Peyer's patch (tissue), 4 donors: ENCODE data around the gene TEX53. TPM values are rescaled to one million over a fixed set of nuclear protein-coding genes. Genes with fewer than 3 reads are reported as not detected.

Source experiments
- DNase-seq, 3 donors: peaks; one replicate each; pipeline ENCODE4 v3.0.0-alpha.2; 2017 to 2019
- H3K27ac ChIP-seq, 4 donors: fragments of 200-600 bp; sonication (generic); one replicate each; pipeline ENCODE4 v1.5.1; 2016 to 2019
- H3K27me3 ChIP-seq, 2 donors: fragments of 200-600 bp; sonication (generic); one replicate each; pipeline ENCODE4 v1.5.1; 2019
- H3K36me3 ChIP-seq, 3 donors: fragments of 200-600 bp; sonication (generic); one replicate each; pipeline ENCODE4 v1.5.1; 2016 to 2019
- H3K4me1 ChIP-seq, 4 donors: fragments of 200-600 bp; sonication (generic); one replicate each; pipeline ENCODE4 v1.5.1; 2016 to 2019
- H3K4me3 ChIP-seq, 4 donors: fragments of 200-600 bp; sonication (generic); 1 replicate in 3 of 4; 2 replicates in 1 of 4; pipeline ENCODE4 v1.5.1; 2016 to 2019; ENCODE audit warnings: mild to moderate bottlenecking in 1 of 4
- H3K9me3 ChIP-seq, 4 donors: fragments of 200-600 bp; sonication (generic); one replicate each; pipeline ENCODE4 v1.5.1; 2016 to 2019; ENCODE audit warnings: mild to moderate bottlenecking in 1 of 4
- POLR2A ChIP-seq, 2 donors: fragments of 450-650 bp; IDR thresholded peaks; one replicate each; pipeline ENCODE4 v1.5.1; 2017; ENCODE audit warnings: antibody characterized with exemption in 2 of 2, mild to moderate bottlenecking in 2 of 2, moderate library complexity in 2 of 2
- total RNA-seq, 4 donors: library from RNA; depleted of rRNA; stranded (reverse); fragments of >200 nt; gene quantifications; one replicate each; pipeline ENCODE4 v1.1.0, GENCODE V29; 2016
- TF ChIP-seq, protein P1 (sequence below), 6 experiments: fragments of 450-650 bp in 4 of 6; fragments of 200-600 bp in 2 of 6; sonication (generic) in 1 of 6; IDR thresholded peaks; one replicate each; pipeline ENCODE4 v1.5.1; 2017 to 2019; ENCODE audit warnings: antibody characterized with exemption in 6 of 6, mild to moderate bottlenecking in 3 of 6, moderate library complexity in 1 of 6

Gene TEX53
- total RNA-seq, 4 donors from 2014 or later: not detected

DNA sequence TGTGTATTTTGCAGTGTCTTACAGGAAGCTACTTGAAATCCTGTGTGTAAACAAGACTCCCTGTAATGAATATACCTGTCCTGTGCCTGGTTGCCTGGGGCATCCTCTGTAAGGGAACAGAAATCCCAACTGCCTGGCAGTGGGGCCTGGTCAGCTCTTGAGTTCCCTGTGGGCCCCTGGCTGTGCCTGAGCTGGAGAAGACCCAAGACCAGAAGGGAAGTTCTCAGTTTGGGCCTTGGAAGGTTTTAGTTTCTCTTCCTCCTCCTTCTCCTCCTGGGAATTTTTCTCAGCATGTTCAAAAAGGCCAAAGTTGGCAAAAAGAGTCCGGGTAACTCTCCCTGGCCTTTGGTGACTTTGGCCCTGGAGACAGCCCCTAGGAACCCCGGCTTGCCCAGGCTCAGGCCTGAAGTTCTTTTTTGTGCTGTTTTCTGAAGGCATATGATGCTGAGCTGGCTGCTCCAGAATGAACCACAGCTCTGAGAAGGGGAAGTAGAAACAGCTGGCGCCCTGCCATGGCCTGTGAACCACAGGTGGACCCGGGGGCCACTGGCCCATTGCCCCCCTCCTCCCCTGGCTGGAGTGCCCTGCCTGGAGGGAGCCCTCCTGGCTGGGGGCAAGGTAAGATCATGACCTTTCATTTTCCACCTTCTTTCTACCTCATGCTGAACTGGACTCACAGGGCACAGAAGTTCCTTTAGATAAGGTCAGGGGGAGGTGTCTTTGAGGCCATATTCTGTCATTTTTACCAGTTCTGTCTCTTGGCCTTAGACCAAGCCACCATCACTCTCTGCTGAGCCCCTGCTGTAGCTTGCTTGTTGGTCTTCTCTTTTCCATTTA is 40.7 kb downstream of the TEX53 start:
- Histone ChIP-seq H3K27me3 (no peaks in the 10 kb centered on the region), H3K4me1 (peaks cover 0 to 23% (median 13%) of the 10 kb centered on the region in 4 donors), H3K27ac (peak overlapping the region; percentile 31 to 79 (median 58)), H3K9me3 (no peaks in the 10 kb centered on the region), H3K36me3 (no peaks in the 10 kb centered on the region), H3K4me3 (peak overlapping the region in 1 of 4 donors; percentile 2)
- TF ChIP-seq, protein P1, sequence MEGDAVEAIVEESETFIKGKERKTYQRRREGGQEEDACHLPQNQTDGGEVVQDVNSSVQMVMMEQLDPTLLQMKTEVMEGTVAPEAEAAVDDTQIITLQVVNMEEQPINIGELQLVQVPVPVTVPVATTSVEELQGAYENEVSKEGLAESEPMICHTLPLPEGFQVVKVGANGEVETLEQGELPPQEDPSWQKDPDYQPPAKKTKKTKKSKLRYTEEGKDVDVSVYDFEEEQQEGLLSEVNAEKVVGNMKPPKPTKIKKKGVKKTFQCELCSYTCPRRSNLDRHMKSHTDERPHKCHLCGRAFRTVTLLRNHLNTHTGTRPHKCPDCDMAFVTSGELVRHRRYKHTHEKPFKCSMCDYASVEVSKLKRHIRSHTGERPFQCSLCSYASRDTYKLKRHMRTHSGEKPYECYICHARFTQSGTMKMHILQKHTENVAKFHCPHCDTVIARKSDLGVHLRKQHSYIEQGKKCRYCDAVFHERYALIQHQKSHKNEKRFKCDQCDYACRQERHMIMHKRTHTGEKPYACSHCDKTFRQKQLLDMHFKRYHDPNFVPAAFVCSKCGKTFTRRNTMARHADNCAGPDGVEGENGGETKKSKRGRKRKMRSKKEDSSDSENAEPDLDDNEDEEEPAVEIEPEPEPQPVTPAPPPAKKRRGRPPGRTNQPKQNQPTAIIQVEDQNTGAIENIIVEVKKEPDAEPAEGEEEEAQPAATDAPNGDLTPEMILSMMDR (IDR thresholded peaks at IDR 0.05): no peak
- TF ChIP-seq POLR2A (IDR thresholded peaks at IDR 0.05): no peak
- peak; percentile 56 to 94 (median 92) for DNase-seq

- Histone ChIP-seq H3K4me3 (no peak overlapping the region), H3K27ac (peak overlapping the region in 1 of 4 donors; percentile 94), H3K9me3 (no peaks in the 10 kb centered on the region), H3K4me1 (peaks cover 0 to 24% (median 13%) of the 10 kb centered on the region in 4 donors), H3K27me3 (no peaks in the 10 kb centered on the region), H3K36me3 (no peaks in the 10 kb centered on the region)
- no peak for DNase-seq
- TF ChIP-seq, protein P1 (IDR thresholded peaks at IDR 0.05): no peak
Observed at GRCh38 chr9:114614373-114614772, 43.2 kb downstream of the TEX53 start.

GRCh38 chr9:114613919-114614318 is 43.7 kb downstream of the TEX53 start:
- no peaks in the 10 kb centered on the region for H3K27me3 ChIP-seq
- TF ChIP-seq POLR2A (IDR thresholded peaks at IDR 0.05): no peak
- TF ChIP-seq, protein P1 (IDR thresholded peaks at IDR 0.05): no peak
- H3K36me3 ChIP-seq: no peaks in the 10 kb centered on the region
- no peak overlapping the region for H3K4me3 ChIP-seq
- H3K27ac ChIP-seq: peak overlapping the region in 1 of 4 donors; percentile 94
- peaks cover 0 to 24% (median 13%) of the 10 kb centered on the region in 4 donors for H3K4me1 ChIP-seq
- DNase-seq: no peak
- H3K9me3 ChIP-seq: no peaks in the 10 kb centered on the region

DNA sequence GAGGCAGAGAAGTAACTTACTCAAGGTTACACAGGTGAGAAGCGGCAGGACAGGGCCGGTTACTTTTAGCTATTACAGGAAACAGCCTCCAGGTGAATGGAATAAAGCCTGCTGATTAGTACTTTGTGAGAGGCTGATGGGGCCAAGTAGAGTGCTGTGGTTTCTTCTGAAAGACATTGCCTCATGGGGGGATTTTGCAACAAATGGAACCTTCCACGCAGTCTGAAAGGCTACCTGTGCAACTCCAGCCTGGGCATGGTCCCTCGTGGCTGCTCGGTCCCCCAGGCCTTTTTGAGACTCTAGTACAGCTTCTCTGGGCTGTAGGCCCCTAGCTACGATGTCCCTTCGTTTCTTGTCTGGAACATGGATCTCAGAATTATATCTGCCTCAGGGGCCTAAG is 44.5 kb downstream of the TEX53 start:
- Histone ChIP-seq H3K4me3 (peak overlapping the region in 1 of 4 donors; percentile 78), H3K4me1 (peaks cover 0 to 24% (median 13%) of the 10 kb centered on the region in 4 donors), H3K27me3 (no peaks in the 10 kb centered on the region), H3K36me3 (no peaks in the 10 kb centered on the region), H3K27ac (peak overlapping the region in 3 of 4 donors; percentile 4 to 94 (median 89)), H3K9me3 (no peaks in the 10 kb centered on the region)
- no peak for DNase-seq
- TF ChIP-seq, protein P1 (IDR thresholded peaks at IDR 0.05): no peak
- no peak for TF ChIP-seq POLR2A (IDR thresholded peaks at IDR 0.05)

GRCh38 chr9:114612272-114612923 is 45.2 kb downstream of the TEX53 start:
- no peaks in the 10 kb centered on the region for H3K36me3 ChIP-seq
- peak overlapping the region; percentile 69 to 95 (median 86) for H3K4me3 ChIP-seq
- H3K27ac ChIP-seq: peak overlapping the region; percentile 89 to 95 (median 94)
- H3K9me3 ChIP-seq: no peaks in the 10 kb centered on the region
- no peak for TF ChIP-seq POLR2A (IDR thresholded peaks at IDR 0.05)
- TF ChIP-seq, protein P1 (IDR thresholded peaks at IDR 0.05): no peak
- H3K27me3 ChIP-seq: no peaks in the 10 kb centered on the region
- H3K4me1 ChIP-seq: peaks cover 0 to 24% (median 8%) of the 10 kb centered on the region in 4 donors
- peak in 1 of 3 donors; percentile 31 for DNase-seq
